ENCODE data around the gene BAD.
"Not testable (repeated sequence)": the region's sequence is repeated elsewhere in the genome, so short reads cannot be mapped to it uniquely, and the experiment has no call there.

BAD gene

DNA sequence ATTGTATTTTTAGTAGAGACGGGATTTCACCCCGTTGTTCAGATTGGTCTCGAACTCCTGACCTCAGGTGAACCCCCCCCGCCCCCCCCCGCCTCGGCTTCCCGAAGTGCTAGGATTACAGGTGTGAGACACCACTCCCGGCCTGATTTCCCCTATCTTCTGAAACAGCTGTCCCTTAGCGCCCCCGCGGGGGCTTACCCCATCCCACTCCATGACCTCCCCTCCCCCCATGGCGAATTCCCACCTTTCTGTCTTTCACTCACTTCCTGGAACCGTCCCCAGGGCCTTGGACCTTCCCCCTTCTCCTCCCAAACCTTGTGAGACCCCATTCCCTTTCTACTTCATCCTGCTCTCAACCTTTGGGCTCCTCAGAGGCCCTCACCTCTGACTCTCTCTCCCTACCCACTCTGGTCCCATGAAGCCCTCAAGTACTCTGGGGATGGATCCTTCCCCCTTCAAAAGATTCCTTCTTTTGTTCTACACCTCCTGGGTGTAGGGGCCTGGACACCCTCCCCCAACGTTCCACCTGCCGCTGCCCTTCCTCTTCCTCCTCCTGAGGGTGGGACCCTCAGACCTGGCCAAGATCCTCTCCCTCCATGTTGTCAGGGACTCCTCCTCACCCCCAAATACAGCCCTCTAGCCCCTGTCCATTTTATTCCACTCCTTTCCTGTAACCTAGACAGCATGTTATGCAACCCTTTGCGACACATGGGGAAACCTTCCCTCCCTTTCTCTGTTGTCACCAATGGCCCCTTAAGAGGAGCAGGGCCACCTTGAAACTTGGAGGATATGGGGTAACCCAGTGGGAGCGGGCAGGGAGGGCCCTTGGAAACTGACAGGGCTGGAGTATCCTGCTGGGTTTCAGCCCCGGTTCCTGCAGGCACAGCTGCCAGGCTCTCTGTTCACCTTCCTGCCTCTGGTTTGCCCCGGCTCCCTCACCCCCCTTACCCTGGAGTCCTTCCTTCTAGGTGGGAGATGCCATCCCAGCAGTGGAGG is 34.6 kb upstream of the BAD start:
- H3K27me3 Mint-ChIP-seq, result no peaks in the 10 kb centered on the region

DNA sequence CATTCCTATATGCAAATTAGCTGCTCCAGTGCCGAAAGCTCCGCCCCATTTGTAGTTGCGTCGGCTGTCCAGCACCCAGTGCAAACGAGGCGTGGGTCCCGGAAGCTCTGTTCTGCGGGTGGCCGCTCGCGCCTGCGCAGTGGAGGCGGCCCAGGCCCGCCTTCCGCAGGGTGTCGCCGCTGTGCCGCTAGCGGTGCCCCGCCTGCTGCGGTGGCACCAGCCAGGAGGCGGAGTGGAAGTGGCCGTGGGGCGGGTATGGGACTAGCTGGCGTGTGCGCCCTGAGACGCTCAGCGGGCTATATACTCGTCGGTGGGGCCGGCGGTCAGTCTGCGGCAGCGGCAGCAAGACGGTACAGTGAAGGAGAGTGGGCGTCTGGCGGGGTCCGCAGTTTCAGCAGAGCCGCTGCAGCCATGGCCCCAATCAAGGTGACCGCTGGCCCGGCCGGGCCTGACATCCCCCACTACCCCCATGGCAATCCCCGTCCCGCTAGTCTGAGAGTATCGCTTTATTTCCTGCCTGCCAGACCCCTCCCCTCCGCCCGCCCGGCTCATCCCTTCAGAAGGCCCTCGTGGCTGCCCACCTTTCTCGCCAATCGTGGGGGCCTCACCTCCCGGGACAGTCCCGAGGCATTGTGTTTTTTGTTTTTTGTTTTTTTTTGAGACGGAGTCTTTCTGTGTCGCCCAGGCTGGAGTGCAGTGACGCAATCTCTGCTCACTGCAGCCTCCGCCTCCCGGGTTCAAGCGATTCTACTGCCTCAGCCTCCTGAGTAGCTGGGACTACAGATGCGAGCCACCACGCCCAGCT is 33.7 kb upstream of the BAD start, which contains the start of gene PRDX5:
TSS of gene PRDX5 (plus strand) at position 161 of the 805 bp plus-strand sequence. CDS start at position 256, 95 bp downstream.
- H3K4me1 Mint-ChIP-seq (ENCODE audit: low read depth), result peaks cover 62% of the 10 kb centered on the region
- H3K27ac Mint-ChIP-seq, result peak within 1 kb of the TSS; percentile 96
- H3K4me3 Mint-ChIP-seq, result peak within 1 kb of the TSS; percentile 80
- H3K9me3 Mint-ChIP-seq, result no peaks in the 10 kb centered on the region
- H3K27me3 Mint-ChIP-seq, result no peaks in the 10 kb centered on the region
- peaks cover 92% of the 10 kb centered on the region for H3K36me3 Mint-ChIP-seq (ENCODE audit: low read depth)
- intact Hi-C loops (cut with micrococcal nuclease), result loop anchor here (1.0 kb wide), 1 partner anchor 13 kb away; the partner anchor contains the start of gene ESRRA

More for the DNA sequence above, 34.6 kb upstream of the BAD start:
- Mint-ChIP-seq H3K36me3 (ENCODE audit: low read depth) (peaks cover 86% of the 10 kb centered on the region), H3K27ac (peak overlapping the region; percentile 96), H3K4me3 (peak overlapping the region; percentile 80), H3K9me3 (no peaks in the 10 kb centered on the region), H3K4me1 (ENCODE audit: low read depth) (peaks cover 53% of the 10 kb centered on the region)
- intact Hi-C loops (cut with micrococcal nuclease), result no loop called here

GRCh38 chr11:64317325-64317960 is 33.0 kb upstream of the BAD start, which contains the start of gene TRMT112:
Gene TRMT112, minus strand, starts transcription at chr11:64317559. Its CDS starts 33 bp downstream, at chr11:64317526.
- Mint-ChIP-seq H3K27ac (peak within 1 kb of the TSS; percentile 96), H3K4me3 (peak within 1 kb of the TSS; percentile 80), H3K9me3 (no peaks in the 10 kb centered on the region), H3K36me3 (ENCODE audit: low read depth) (peaks cover 92% of the 10 kb centered on the region), H3K27me3 (no peaks in the 10 kb centered on the region), H3K4me1 (ENCODE audit: low read depth) (peaks cover 70% of the 10 kb centered on the region)
- intact Hi-C loops (cut with micrococcal nuclease), result loop anchor here (1.0 kb wide), 1 partner anchor 12 kb away; the partner anchor contains the start of gene ESRRA

GRCh38 chr11:64316672-64317324 is 32.3 kb upstream of the BAD start:
- no peaks in the 10 kb centered on the region for H3K9me3 Mint-ChIP-seq
- H3K36me3 Mint-ChIP-seq (ENCODE audit: low read depth), result peaks cover 92% of the 10 kb centered on the region
- peaks cover 74% of the 10 kb centered on the region for H3K4me1 Mint-ChIP-seq (ENCODE audit: low read depth)
- intact Hi-C loops (cut with micrococcal nuclease), result loop anchor here (1.0 kb wide), 1 partner anchor 11 kb away; the partner anchor contains the start of gene ESRRA
- peak overlapping the region; percentile 96 for H3K27ac Mint-ChIP-seq
- no peaks in the 10 kb centered on the region for H3K27me3 Mint-ChIP-seq
- H3K4me3 Mint-ChIP-seq, result peak overlapping the region; percentile 80

DNA sequence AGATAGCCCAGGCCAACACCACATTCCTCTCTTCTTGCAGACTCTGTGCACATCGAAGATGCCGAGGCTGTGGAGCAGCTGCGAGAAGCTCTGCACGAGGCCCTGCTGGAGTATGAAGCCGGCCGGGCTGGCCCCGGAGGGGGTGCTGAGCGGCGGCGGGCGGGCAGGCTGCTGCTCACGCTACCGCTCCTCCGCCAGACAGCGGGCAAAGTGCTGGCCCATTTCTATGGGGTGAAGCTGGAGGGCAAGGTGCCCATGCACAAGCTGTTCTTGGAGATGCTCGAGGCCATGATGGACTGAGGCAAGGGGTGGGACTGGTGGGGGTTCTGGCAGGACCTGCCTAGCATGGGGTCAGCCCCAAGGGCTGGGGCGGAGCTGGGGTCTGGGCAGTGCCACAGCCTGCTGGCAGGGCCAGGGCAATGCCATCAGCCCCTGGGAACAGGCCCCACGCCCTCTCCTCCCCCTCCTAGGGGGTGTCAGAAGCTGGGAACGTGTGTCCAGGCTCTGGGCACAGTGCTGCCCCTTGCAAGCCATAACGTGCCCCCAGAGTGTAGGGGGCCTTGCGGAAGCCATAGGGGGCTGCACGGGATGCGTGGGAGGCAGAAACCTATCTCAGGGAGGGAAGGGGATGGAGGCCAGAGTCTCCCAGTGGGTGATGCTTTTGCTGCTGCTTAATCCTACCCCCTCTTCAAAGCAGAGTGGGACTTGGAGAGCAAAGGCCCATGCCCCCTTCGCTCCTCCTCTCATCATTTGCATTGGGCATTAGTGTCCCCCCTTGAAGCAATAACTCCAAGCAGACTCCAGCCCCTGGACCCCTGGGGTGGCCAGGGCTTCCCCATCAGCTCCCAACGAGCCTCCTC is 31.4 kb upstream of the BAD start:
- Mint-ChIP-seq H3K36me3 (ENCODE audit: low read depth) (peaks cover 92% of the 10 kb centered on the region), H3K4me1 (ENCODE audit: low read depth) (peaks cover 77% of the 10 kb centered on the region), H3K4me3 (peak overlapping the region; percentile 80), H3K27ac (peak overlapping the region; percentile 96)
- H3K27me3 Mint-ChIP-seq; H3K9me3 Mint-ChIP-seq; intact Hi-C loops (cut with micrococcal nuclease): not testable (repeated sequence)

GRCh38 chr11:64314805-64315561 is 30.5 kb upstream of the BAD start:
- H3K36me3 Mint-ChIP-seq (ENCODE audit: low read depth), result peaks cover 92% of the 10 kb centered on the region
- H3K4me3 Mint-ChIP-seq, result no peak overlapping the region
- H3K27me3 Mint-ChIP-seq, result no peaks in the 10 kb centered on the region
- H3K9me3 Mint-ChIP-seq, result no peaks in the 10 kb centered on the region
- intact Hi-C loops (cut with micrococcal nuclease), result no loop called here
- H3K4me1 Mint-ChIP-seq (ENCODE audit: low read depth), result peaks cover 71% of the 10 kb centered on the region
- no peak overlapping the region for H3K27ac Mint-ChIP-seq

DNA sequence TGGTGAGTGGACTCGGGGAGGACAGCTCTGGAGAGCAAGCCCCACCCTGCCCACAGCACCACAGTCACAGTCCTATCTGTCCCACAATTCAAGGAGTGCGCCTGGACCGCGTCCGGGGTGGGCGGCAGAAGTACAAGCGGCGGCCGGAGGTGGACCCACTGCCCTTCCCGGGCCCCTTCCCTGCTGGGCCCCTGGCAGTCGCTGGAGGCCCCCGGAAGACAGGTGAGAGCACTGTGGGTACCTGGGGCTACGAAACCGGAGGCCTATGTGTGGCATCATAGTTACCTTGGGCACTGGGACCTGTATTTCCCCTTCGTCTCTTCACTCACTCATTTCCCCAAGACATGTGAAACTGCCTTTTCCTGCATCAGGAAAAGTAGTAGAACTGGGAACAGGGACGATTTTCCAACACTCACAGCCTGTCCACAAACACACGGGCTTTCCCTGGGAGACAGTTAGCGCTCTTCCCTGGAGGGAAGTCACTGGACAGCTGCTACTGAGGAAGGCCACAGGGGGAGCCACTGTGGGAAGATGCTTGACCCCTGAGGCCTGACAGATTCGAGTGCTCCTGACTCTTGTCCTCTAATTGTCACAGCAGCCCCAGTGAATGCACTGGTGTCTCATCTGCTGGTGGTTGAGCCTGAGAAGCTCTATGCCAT is 29.8 kb upstream of the BAD start:
- Mint-ChIP-seq H3K27me3 (no peaks in the 10 kb centered on the region), H3K4me3 (no peak overlapping the region), H3K36me3 (ENCODE audit: low read depth) (peaks cover 94% of the 10 kb centered on the region), H3K9me3 (no peaks in the 10 kb centered on the region), H3K27ac (no peak overlapping the region), H3K4me1 (ENCODE audit: low read depth) (peaks cover 64% of the 10 kb centered on the region)
- intact Hi-C loops (cut with micrococcal nuclease), result no loop called here

- Mint-ChIP-seq H3K27me3 (no peaks in the 10 kb centered on the region), H3K4me1 (ENCODE audit: low read depth) (peaks cover 57% of the 10 kb centered on the region)
Measured at GRCh38 chr11:64313491-64314145, 29.2 kb upstream of the BAD start.

GRCh38 chr11:64312947-64313346 is 28.5 kb upstream of the BAD start:
- Mint-ChIP-seq H3K36me3 (ENCODE audit: low read depth) (peaks cover 95% of the 10 kb centered on the region), H3K27ac (peak overlapping the region; percentile 14), H3K4me1 (ENCODE audit: low read depth) (peaks cover 57% of the 10 kb centered on the region), H3K9me3 (no peaks in the 10 kb centered on the region), H3K27me3 (no peaks in the 10 kb centered on the region), H3K4me3 (no peak overlapping the region)
- intact Hi-C loops (cut with micrococcal nuclease), result no loop called here

More at GRCh38 chr11:64313491-64314145, 29.2 kb upstream of the BAD start:
- H3K4me3 Mint-ChIP-seq, result no peak overlapping the region
- intact Hi-C loops (cut with micrococcal nuclease), result no loop called here
- H3K27ac Mint-ChIP-seq, result peak overlapping the region; percentile 14
- H3K36me3 Mint-ChIP-seq (ENCODE audit: low read depth), result peaks cover 94% of the 10 kb centered on the region
- no peaks in the 10 kb centered on the region for H3K9me3 Mint-ChIP-seq

DNA sequence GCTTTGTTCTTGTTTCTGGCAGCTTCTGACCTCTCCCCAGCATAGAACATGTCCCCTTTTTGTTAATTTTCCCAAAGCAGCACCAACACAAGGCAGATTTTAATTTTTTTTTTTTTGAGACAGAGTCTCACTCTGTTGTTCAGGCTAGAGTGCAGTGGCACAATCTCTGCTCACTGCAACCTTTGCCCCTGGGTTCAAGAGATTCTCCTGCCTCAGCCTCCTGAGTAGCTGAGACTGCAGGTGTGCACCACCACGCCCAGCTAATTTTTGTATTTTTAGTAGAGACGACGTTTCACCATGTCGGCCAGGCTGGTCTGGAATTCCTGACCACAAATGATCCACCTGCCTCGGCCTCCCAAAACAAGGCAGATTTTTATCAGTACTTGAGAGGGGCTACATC is 23.3 kb upstream of the BAD start:
- H3K27me3 Mint-ChIP-seq, H3K27ac Mint-ChIP-seq, H3K9me3 Mint-ChIP-seq, H3K4me3 Mint-ChIP-seq: not testable (repeated sequence)
- Mint-ChIP-seq H3K4me1 (ENCODE audit: low read depth) (peaks cover 55% of the 10 kb centered on the region), H3K36me3 (ENCODE audit: low read depth) (peaks cover 76% of the 10 kb centered on the region)
- intact Hi-C loops (cut with micrococcal nuclease), result loop anchor here (5.0 kb wide), 1 partner anchor 35 kb away; the partner anchor contains the start of gene CCDC88B
